ENCODE data around the gene HNRNPH1.

HNRNPH1 gene

DNA sequence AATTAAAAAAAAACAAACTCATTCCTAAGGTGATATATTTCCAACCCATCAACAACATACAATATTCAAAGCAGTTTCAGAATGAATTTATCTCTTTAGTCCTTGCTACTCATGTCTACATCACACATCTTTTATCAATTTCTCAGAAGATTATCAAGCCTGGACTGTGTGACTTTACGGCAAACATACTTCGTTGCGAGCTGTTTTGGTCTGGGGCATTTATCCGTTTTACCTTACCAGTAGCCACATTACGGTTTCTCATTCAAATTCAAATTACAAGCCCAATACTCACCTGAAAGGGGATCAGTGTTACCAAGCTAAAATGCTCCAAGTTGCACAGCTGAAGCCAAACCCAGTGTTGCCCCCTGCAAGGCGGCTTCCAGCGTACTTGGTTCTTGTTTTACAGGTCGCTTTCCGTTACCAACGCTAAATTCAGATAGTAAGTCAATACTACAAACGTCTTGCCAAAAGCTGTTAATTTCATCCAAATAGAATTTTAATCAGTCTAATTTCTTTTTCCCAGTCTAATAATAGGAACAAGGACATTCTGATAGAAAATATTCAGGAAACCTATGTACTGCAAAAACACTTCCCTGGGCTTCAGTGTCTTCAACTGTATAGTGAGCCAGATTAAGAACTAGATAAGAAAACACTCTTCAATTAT lies 1.8 kb downstream of the HNRNPH1 start:
- no peak for DNase-seq

DNA sequence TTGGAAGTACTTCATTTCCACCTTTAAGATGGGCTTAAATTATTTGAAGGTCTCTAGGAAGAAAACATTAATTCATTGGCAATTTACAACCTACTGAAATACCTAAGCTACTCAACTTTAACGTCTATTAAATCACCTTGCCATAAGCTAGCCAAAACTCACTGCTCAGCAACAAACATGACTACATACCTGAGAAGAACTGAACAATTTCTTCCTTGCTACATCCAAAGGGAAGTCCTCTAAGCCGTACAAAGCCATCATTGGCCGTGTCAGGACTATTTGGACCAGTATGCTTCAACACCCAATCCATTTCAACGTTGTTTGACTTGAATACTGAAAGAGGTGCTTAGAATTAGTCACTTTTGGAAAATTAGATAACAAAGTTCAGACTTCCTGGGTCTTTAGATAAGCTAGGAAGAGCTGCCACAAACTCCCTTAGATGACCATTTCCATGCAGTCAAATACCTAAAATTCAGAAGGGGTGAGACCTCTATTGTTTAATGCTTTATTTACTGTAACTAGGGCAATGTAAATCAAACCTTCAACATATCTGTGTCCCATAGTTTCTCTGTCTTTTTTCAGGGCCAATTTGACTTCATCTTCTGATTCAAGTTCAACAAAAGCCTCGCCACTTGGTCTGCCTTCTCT lies 2.6 kb downstream of the HNRNPH1 start:
- no peak for DNase-seq

DNA sequence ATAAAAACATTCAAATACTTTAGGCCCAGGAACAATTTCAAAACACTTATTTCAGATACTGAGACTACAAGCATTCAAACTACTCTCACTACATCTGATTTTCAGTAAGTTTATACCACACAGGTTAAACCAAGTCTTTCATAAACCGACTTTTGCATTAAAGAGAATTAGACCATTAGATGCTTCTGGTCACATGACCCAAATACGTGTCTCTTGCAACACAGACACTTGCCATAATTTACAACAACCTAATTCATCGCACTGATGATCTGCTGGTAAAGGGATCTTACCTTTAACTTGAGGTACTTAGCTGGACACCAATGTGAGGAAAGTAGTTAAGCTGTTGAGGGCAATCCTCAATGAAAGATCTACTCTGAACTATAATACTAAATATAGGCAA lies 3.2 kb downstream of the HNRNPH1 start:
- no peak for DNase-seq

DNA sequence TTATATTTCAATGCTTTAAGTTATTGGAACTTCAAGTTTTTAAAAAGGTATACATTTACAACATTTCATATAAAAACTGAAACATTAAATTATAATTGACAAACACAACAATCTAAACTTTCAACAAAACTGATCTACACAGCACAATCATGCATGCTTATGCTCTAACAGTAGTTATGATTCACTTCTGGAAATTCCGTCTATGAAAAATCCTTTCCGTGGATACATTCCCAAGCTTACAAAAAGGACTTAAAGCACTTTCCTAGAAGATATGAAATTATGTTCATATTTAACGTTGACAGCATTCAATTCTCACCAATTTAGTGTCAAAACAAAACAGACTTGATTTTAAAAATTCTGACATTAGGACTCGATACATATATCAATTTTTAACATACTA lies 3.7 kb downstream of the HNRNPH1 start:
- no peak for DNase-seq

DNA sequence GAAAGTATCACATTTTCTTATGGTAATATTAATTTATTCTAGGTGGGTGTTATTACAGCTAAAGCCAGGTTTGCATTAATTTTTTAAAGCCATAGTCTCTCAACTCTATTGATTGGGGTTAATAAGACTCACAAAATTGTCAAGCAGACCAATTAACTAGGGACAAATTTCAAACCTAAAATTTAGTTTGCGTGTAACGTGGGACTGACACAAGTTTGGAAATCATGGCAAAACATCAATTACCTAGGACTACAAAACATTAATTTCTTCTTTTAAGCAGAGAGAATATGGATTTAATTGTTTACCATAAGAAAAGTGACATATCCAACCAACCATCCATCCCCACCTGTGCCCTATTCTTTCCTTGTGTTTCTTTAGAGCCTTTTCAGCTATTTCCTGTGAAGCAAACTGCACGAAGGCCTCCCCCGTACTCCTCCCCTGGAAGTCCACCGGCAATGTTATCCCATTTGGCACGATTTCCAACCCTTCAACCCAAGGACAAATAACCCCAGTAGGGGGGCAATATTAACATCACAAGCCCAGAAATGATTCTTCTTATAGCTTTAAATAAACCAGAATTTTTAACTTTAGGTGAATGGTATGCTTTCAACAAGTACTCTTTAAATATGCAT lies 4.4 kb downstream of the HNRNPH1 start:
- DNase-seq, result no peak

DNA sequence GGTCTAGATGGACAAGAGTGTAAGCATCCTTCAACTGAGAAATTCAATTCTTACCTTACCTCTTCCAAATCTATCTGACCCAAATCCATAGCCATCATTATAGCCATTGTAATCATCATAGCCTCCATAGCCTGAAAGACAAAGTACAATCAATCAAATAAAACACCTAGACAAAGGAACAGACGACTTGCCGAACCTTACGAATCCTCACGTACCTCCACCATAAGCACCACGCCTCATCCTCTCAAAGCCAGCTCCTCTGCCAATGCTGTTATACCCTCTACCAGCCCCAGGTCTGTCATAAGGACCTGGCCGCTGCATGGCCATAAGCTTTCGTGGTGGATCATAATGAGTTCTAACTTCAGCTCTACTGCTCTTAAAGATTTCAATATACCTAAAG lies 5.5 kb downstream of the HNRNPH1 start:
- no peak for DNase-seq

DNA sequence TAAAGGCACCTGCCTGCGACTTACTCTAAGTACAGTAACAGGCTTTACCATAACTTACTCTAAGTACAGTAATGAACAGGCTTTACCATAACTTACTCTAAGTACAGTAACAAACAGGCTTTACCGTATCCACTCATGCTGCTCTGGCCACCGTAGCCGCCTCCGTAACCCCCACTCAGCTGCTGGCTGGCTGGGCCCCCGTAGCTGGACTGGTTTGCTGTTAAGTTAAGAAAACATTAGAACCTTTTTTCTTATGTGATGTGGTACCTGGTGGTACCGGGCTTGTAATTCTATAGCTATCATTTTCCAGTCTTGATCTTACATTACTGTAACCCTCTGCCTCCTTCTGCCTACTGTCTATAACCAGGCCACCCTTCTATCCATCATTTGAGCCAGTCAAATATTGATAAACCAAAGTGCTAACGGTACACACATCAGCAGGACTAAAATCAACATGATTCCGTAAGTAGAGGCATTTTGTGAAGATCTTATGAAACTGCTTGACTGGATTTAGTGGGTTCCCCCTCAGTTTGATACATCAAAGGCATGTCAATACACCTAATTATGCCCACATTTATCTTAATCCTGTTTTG lies 7.4 kb downstream of the HNRNPH1 start:
- DNase-seq, result no peak

DNA sequence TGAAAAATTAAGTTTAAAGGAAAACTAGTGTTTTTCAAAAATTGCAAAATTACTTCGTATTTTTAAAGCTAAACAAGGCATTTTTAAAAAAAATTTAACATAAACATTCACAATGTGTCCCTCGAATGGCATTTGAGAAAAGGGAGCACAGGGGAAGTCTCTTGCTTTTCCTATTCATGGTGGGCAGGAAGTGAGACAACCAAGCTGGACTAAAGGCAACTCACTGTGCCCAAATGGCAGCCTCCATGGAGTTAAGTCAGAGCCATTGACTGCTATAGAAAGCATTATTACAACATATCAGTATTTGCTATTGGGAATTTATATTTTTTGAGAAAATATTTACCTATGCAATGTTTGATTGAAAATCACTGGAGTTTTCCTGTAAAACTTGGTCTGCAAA lies 8.3 kb downstream of the HNRNPH1 start:
- no peak for DNase-seq

DNA sequence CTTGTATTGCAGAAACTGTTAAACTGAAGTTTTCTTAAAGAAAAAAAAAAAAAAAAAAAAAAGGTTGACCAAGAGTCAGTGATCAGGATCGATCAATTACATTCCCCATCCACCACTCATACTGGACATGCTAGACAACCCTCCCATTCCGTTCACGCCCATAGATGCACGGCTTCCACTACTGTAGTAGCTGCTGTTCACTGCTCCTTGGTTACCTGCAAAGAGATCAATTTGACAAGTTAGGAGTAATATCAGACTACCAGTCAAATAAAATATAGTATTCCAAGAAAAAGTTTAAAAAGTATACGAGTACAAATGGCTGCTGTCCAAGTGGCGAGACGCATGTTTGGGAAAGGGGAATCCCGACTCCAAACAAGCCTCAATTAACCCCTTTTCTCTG lies 8.7 kb downstream of the HNRNPH1 start:
- DNase-seq, result no peak

DNA sequence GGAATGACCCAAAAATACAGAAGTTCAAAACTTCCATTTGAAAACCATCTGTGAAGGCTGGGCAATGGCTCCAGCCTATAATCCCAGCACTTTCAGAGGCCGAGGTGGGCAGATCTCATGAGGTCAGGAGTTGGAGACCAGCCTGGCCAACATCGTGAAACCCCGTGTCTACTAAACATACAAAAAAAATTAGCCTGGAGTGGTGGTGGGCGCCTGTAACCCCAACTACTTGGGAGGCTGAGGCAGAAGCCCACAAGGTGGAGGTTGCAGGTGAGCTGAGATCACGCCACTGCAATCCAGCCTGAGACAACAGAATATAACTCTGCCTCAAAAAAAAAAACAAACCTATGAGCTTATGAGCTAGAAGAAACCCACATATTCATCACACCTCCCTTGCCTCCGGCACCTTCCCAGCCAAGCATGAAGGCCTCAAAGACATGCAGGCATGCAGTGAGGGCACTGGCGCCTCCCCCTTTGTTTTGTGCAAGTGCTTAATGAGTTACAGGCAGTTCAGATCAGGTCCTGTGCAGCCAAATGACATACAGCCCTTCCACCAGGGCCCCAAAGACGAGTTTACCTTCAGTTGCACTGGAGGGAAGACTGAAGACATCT lies 9.9 kb downstream of the HNRNPH1 start:
- no peak for DNase-seq

DNA sequence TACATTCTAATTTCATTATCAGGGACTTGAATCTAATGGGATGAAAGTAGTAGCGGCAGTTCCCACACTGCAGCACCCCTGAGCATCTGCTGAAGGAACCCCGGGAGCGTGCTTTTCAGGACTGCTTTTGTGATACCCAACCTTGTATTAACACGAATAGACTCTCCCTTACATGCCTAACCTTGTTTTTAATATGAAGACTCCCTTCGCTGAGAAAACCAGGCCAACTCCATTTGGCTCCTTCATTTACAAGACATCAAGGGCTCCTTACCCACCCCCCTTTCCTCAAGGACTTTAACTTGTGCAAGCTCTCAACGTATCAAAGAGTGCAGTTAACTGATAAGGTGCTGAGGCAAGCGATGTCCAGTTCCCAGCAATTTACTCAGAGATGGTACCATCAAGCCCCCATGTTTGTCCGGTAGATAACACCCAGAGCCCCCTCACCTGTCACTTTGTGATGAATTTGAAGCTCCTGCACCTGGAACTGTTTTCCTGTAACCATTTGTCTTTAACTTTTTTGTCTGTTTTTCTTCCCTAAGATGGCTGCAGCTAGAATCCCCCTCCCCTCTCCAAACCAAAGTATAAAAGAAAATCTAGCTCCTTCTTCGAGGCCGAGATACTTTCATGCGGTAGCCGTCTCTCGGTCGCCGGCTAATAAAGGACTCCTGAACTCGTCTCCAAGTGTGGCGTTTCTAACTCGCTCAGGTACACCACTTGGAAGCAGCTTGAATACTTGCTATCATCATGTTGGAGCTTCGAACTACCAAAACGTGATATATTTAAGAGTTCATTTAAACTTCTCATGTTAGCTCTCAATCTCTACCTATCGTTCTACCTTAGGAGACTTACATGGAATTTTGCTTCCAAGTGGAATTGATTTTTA lies 10.7 kb downstream of the HNRNPH1 start:
- DNase-seq, result no peak

DNA sequence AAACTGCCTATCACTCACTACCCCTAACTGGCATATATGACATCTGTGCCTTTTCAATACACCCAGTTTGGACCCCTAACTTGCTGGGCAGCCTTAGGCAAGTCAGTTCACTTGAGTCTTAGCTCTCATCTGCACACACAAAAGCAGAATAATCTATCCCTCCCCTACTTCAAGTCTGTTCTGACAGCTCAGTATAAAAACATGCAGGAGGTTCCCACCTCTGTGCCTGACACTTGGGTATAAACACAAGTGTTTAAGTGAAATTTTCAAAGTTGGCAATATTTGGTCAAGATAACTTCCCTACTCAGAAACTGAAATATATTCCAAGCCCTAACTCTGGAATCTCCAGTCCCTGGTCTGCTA lies 12.6 kb downstream of the HNRNPH1 start:
- no peak for DNase-seq

DNA sequence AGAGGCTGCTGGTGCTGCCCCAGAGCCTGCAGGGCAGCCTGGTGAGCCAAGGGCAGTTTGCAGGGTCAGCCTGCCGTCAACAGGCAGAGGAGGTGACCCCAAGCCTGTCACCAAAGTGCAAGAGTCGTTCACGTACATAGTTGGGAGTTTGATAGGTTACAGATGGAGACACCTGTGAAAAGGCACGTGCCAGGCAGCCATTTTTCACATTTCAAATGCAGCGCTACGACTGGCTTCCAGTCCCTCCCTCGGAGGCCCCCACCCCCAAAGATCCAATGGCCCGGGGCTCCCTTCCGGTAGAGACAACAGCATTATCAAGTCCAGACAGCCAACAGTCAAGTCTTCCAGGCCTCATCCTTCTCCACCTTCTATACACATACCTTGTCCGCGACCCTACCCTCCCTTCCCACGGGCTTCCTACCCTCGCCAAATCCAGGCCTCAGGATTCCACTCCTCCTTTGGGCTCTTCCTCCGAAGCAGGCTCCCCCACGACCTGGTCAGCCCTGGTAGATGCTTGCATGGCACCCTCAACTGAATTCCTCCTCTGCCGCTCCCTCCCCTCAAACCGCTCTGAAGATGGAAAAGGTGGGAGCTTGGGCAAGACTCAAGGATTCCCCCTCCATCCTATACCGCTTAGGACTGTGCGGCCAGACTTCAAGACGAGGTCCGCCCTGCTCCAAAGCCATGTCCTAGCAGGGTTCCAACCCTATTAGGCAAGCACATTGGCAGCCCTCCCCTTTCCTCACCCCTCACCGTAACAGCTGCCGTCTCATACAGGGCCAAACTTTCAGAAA lies 13.2 kb downstream of the HNRNPH1 start:
- DNase-seq, result no peak

DNA sequence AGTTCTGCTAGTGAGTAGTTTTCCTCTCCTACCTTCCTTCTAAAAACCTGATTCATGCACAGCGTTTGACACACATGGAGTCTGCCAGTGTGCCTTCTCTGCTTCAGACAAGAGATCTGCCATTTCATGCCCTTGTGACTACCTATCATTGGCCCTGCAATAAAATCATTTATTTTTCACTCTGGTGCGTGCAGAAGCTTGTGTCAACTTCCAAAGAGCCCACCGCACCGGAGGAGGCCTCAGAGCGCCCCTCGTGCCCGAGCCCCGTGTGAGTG lies 13.7 kb downstream of the HNRNPH1 start:
- no peak for DNase-seq

DNA sequence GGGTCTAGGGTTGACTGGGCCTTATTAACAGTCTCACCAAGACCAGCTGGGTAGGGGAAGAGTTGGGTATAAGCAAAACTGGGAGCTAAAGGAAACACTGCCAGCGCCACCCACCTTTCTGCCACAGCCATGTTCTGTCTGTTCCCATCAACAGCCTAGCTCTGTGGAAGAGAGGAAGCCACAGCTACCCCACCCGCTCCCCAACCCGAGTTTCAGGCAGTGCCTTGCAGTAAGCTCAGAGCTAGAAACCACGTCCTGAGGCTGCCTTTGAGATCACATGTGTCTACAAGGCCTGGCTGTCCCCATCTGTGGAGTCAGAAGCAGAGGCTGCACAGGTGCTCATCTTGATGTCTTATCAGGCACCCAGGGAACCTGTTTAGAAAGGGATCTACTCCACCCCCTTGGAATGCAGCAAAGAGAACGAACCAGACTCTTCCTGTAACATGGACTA lies 15.3 kb downstream of the HNRNPH1 start:
- no peak for DNase-seq

DNA sequence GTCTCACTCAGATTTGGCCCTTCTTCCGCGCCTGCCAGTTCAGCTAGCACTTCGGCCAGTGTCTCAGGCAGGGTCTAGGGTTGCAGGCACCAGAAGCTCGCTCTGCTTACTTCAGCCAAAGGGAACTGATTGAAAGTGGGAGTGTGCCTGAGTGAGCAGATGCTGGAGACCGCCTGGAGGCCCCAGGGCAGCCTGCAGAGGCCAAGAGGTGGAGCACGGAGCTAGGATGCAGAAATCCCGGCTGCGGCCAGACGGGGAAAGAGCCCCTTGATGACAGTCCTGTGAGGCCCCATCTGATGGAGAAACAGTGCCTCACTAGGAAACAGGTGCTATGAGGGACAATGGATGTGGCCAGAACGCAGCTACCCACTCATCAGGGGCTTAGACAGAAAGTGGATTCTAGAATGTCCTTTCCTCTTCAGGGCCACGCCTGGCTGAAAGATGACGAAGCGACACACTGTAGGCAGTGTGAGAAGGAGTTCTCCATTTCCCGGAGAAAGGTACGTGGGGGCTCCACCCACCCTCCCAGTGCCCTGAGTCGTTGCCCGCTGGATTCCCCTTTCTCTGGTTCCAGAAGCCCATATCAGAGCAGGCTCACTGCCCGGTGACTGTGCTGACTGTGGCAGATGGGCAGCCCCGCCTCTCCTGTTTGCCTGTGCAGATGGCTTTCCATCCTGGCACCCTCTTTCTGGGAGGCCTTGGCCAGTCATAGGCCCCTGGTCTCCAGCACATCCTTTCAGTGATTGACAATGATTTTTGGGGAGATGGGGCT lies 16.1 kb downstream of the HNRNPH1 start:
- DNase-seq, result peak; percentile 47 to 73

DNA sequence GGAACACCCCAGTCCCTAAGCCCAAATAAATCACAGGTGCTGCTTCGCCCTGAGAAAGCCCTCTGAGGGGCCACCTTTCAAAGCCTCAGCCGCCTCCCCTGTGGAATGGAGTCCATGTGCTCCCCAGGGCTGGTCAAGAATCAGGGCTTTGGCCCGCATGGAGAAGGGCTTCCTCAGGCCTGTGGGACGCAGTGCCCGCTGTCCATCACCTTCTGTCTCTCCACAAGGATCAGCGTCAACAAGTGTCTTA lies 16.6 kb downstream of the HNRNPH1 start:
- no peak for DNase-seq

DNA sequence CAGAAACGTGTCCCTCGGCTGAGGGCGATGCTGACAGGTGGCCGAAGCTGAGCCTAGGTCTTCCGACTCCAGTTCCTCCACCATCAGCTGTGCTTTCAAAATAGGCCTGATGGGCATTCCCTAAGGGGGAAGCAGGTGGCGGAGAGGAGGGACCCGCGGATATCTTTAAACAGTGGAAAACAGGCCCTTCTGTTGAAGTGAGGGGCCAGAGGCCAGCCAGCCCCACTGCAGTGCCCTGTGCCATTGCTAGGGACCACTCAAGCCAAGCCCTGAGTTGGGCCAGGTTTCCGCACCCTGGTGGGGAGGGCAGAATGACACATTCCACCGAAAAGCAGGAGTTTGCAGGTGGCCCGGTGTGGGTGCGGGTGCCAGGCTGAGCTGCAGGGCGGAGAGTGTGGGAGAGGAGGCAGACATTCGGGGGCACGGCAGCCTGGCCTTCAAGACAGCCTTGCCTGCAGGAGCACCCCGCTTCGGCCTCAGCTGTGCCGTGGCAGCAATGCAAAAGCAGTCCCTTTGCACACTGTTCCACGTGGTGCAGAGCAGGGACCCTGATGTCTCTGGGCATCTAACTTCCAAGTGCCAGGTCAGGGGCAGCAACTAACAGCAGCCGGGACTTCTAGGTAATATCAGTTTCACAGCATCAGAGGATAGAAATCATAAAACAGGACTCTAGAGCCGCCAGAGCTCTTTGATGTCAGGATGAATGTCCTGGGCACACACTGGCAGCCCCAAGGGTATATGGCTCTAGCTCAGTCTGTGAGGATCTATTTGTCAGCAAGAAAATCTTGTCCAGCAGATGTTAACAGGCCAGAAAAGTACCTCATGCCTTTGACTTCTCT lies 17.2 kb downstream of the HNRNPH1 start:
- no peak for DNase-seq

DNA sequence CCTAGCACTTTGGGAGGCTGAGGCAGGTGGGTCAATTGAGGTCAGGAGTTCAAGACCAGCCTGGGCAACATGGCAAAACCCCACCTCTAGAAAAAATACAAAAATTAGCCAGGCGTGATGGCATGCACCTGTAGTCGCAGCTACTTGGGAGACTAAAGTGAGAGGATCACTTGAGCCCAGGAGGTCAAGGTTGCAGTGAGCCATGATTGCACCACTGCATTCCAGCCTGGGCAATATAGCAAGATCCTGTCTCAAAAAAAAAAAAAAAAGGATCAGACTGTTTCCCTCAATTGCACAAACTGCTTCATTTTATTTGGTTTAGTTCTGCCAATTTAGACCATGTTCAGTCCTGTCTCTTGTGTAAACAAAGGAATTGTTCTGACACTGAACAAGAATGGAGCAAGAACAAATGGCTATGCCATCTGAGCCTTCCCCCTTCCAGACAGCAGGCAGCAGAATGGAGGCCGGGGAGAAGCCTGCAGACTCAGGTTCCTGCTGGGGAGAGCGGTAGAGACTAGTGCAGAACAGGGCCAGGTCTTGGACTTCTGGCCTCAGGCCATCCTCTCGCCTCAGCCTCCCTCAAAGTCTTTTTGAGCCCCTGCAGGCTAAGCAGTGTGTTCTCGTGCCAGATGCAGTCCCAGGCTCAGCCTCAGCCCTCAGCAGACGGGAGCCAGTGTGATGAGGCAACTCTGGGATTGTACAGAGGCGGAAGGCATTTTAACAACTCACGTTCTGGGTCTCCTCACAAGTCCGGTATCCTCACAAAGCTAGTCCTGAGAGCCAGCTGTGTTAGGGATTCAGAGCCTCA lies 18.2 kb downstream of the HNRNPH1 start:
- DNase-seq, result no peak

DNA sequence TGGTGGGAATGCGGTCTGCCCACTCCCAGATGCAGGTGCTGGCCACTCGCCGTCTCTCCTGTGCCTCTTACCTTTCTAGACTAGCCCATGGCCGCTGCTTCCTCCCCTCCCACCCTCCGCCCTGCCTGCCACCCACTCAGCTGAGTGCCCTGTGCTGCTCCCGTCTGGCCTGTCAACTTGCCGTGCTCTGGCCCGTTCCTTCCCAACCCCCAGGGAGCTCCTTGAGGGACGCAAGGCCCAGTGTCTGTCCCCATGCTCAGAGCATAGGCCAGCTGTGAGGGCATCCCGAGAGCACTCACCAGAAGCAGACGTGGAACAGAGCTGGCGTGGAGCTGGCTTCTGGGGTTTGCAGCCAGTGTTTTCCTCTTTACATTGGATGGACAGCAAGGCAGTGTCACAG lies 20.2 kb downstream of the HNRNPH1 start:
- no peak for DNase-seq

Measured in NCI-H446 (cell line).